GM23338 (cell line): ENCODE measurements around the gene SLC29A2. TPM values are rescaled to one million over a fixed set of nuclear protein-coding genes. Genes with fewer than 3 reads are reported as not detected.
A peak's percentile ranks its signal among the peaks of the same experiment; 100 is the strongest.

Experiments used
- ATAC-seq: fragments of 200-7000 bp; cut with Tn5 transposase; 3 replicates; pipeline ENCODE4 v1.9.1; 2020
- DNase-seq: peaks from one replicate; pipeline ENCODE4 v3.0.0-alpha.2; 2015; ENCODE audit warnings: low spot score
- H2AFZ ChIP-seq: fragments of 200-600 bp; sonication (generic); 2 replicates; pipeline ENCODE4 v1.8.0; 2016; ENCODE audit warnings: antibody characterized with exemption, mild to moderate bottlenecking, moderate library complexity
- H3F3A ChIP-seq: fragments of 200-600 bp; sonication (generic); replicated peaks from 2 replicates; pipeline ENCODE4 v1.8.0; 2017; ENCODE audit warnings: antibody characterized with exemption, mixed run types, low read depth
- H3K27ac ChIP-seq: fragments of 200-600 bp; sonication (generic); 2 replicates; pipeline ENCODE4 v1.6.1; 2016; ENCODE audit warnings: low read depth
- H3K27me3 ChIP-seq: fragments of 200-600 bp; sonication (generic); 2 replicates; pipeline ENCODE4 v1.8.0; 2016; ENCODE audit warnings: mild to moderate bottlenecking, mixed run types, moderate library complexity; ENCODE audit not compliant: insufficient read depth
- H3K36me3 ChIP-seq: fragments of 200-600 bp; sonication (generic); 2 replicates; pipeline ENCODE4 v1.8.0; 2016; ENCODE audit warnings: mild to moderate bottlenecking; ENCODE audit not compliant: insufficient read depth
- H3K4me1 ChIP-seq: fragments of 200-600 bp; sonication (generic); 2 replicates; pipeline ENCODE4 v1.8.0; 2016; ENCODE audit warnings: mild to moderate bottlenecking, moderate library complexity; ENCODE audit not compliant: insufficient read depth
- H3K4me2 ChIP-seq: fragments of 200-600 bp; sonication (generic); 2 replicates; pipeline ENCODE4 v1.7.1; 2017; ENCODE audit warnings: mixed run types
- H3K4me3 ChIP-seq: fragments of 200-600 bp; sonication (generic); 2 replicates; pipeline ENCODE4 v1.6.1; 2016; ENCODE audit warnings: mixed run types
- H3K79me2 ChIP-seq: fragments of 200-600 bp; sonication (generic); replicated peaks from 2 replicates; pipeline ENCODE4 v1.8.0; 2017; ENCODE audit warnings: mild to moderate bottlenecking; ENCODE audit not compliant: insufficient read depth
- H3K9me2 ChIP-seq: fragments of 200-600 bp; sonication (generic); 2 replicates; pipeline ENCODE4 v1.8.0; 2017; ENCODE audit not compliant: insufficient read depth
- H4K20me1 ChIP-seq: fragments of 200-600 bp; sonication (generic); replicated peaks from 2 replicates; pipeline ENCODE4 v1.8.0; 2017; ENCODE audit warnings: mild to moderate bottlenecking; ENCODE audit not compliant: insufficient read depth
- H3K27ac Mint-ChIP-seq: 2 replicates; pipeline ENCODE4 v1.8.0; 2020; ENCODE audit warnings: inconsistent platforms, mild to moderate bottlenecking, moderate library complexity, mixed read lengths
- H3K27me3 Mint-ChIP-seq: 3 replicates; pipeline ENCODE4 v1.8.0; 2022; ENCODE audit warnings: low read depth, mild to moderate bottlenecking, moderate library complexity, mixed read lengths, inconsistent platforms; ENCODE audit not compliant: insufficient read depth, poor library complexity
- H3K36me3 Mint-ChIP-seq: 3 replicates; pipeline ENCODE4 v1.8.0; 2021; ENCODE audit warnings: low read depth, mild to moderate bottlenecking, inconsistent platforms, moderate library complexity, mixed read lengths
- H3K4me1 Mint-ChIP-seq: 3 replicates; pipeline ENCODE4 v1.8.0; 2020; ENCODE audit warnings: mild to moderate bottlenecking, inconsistent platforms, mixed read lengths
- H3K4me3 Mint-ChIP-seq: 3 replicates; pipeline ENCODE4 v1.8.0; 2021; ENCODE audit warnings: moderate library complexity, mild to moderate bottlenecking, inconsistent platforms, mixed read lengths
- H3K9me3 Mint-ChIP-seq: 3 replicates; pipeline ENCODE4 v1.8.0; 2020; ENCODE audit warnings: moderate library complexity, mild to moderate bottlenecking, inconsistent platforms, mixed read lengths
- EZH2 ChIP-seq: fragments of 200-600 bp; sonication (generic); IDR thresholded peaks from one replicate; pipeline ENCODE4 v1.8.0; 2017; ENCODE audit warnings: antibody characterized with exemption, mild to moderate bottlenecking, low read depth; ENCODE audit not compliant: unreplicated experiment
- EZH2phosphoT487 ChIP-seq: fragments of 200-600 bp; sonication (generic); IDR thresholded peaks from one replicate; pipeline ENCODE4 v1.8.1; 2018; ENCODE audit warnings: antibody characterized with exemption; ENCODE audit not compliant: unreplicated experiment
- NANOG ChIP-seq: IDR thresholded peaks from 2 replicates; pipeline ENCODE4 v1.6.1; 2016; ENCODE audit warnings: antibody characterized with exemption, borderline replicate concordance
- POLR2AphosphoS5 ChIP-seq: IDR thresholded peaks from 2 replicates; pipeline ENCODE4 v1.6.1; 2016; ENCODE audit warnings: antibody characterized with exemption, low read depth
- STAT1 ChIP-seq: IDR thresholded peaks from one replicate; pipeline ENCODE4 v1.6.1; 2016; ENCODE audit warnings: antibody characterized with exemption; ENCODE audit not compliant: unreplicated experiment
- ZNF114 ChIP-seq: fragments of 250-450 bp; sonication (Bioruptor Pico); IDR thresholded peaks from 2 replicates; pipeline ENCODE4 v1.5.0; 2020; ENCODE audit warnings: mild to moderate bottlenecking, moderate library complexity
- ZNF331 ChIP-seq: fragments of 250-450 bp; sonication (Bioruptor Pico); IDR thresholded peaks from 2 replicates; pipeline ENCODE4 v1.5.0; 2020; ENCODE audit warnings: low read depth, mild to moderate bottlenecking, moderate library complexity
- polyA plus RNA-seq: library from polyadenylated mRNA; unstranded; fragments of >200 nt; fragmentation: Nextera tagmentation; extraction: Ambion mirVana; gene quantifications from 2 replicates; pipeline ENCODE4 v1.2.1, GENCODE V29; 2016
- total RNA-seq: library from RNA; depleted of rRNA; stranded (reverse); fragments of >200 nt; shearing (Covaris generic); gene quantifications from 2 replicates; pipeline ENCODE4 v1.2.3, GENCODE V29; 2014
- TF ChIP-seq, protein P1 (sequence below): IDR thresholded peaks from 2 replicates; pipeline ENCODE4 v1.6.1; 2016; ENCODE audit warnings: antibody characterized with exemption
- TF ChIP-seq, protein P2 (sequence below): IDR thresholded peaks from one replicate; pipeline ENCODE4 v1.6.1; 2018; ENCODE audit warnings: antibody characterized with exemption; ENCODE audit not compliant: unreplicated experiment

Gene SLC29A2
- total and polyA plus RNA-seq, 2 experiments from 2014 or later: 26.0 to 31.1 TPM

DNA sequence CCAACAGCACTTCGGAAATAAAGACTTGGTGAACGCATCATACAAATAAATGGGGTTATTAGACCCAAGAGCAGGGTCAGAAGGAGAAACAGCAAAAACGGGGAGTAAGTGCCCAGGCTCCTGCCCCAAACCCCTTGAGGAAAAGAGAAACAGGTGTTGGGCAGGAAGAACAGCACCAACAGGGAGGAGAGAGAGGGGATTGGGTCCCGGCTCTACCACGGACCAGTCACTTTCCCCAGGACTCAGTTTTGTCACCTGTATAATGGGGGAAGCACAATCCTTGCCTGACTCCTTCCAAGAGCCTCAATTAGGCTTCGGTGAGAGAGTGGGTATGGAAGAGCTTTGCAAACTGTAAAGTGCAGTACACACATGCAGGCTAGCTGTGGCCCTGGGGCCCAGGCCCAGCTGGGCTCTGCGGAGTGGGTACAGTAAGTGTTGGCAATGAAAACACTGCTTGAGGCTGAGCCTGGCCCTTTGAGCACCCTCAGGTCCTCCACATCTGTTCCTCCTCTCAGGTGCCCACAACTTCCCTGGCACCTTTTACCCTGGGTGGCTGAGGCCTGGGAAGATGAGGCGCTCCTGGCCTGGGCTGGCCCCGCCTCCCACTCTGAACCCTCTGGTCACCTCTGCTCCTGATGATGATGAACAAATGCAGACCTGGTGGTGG, 8.9 kb downstream of the SLC29A2 start:
- no peak overlapping the region; the same call in 2 of the 3 replicates for H3K4me3 Mint-ChIP-seq
- ATAC-seq (no peak), DNase-seq (no peak)
- peaks cover 48% of the 10 kb centered on the region for H3F3A ChIP-seq
- peaks cover 15% of the 10 kb centered on the region; the same call in 1 of the 2 replicates for H3K36me3 ChIP-seq
- H3K9me2 ChIP-seq: no peaks in the 10 kb centered on the region
- H4K20me1 ChIP-seq: peaks cover 17% of the 10 kb centered on the region
- peaks cover 29% of the 10 kb centered on the region for H3K27me3 Mint-ChIP-seq
- H3K4me2 ChIP-seq: no peak overlapping the region
- H3K27ac Mint-ChIP-seq: no peak overlapping the region
- H3K4me1 Mint-ChIP-seq: peaks cover 7% of the 10 kb centered on the region
- H3K9me3 Mint-ChIP-seq: no peaks in the 10 kb centered on the region; the same call in 2 of the 3 replicates
- H3K4me3 ChIP-seq: no peak overlapping the region
- no peaks in the 10 kb centered on the region for H3K27me3 ChIP-seq
- H3K27ac ChIP-seq: 0 out of 2 replicates have a peak overlapping the region, but pooled peaks have one; percentile 14
- H3K4me1 ChIP-seq: peaks cover 6% of the 10 kb centered on the region; the same call in 1 of the 2 replicates
- TF ChIP-seq, protein P1, sequence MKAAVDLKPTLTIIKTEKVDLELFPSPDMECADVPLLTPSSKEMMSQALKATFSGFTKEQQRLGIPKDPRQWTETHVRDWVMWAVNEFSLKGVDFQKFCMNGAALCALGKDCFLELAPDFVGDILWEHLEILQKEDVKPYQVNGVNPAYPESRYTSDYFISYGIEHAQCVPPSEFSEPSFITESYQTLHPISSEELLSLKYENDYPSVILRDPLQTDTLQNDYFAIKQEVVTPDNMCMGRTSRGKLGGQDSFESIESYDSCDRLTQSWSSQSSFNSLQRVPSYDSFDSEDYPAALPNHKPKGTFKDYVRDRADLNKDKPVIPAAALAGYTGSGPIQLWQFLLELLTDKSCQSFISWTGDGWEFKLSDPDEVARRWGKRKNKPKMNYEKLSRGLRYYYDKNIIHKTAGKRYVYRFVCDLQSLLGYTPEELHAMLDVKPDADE: no peak
- TF ChIP-seq ZNF331 (CRISPR knock-in tag): no peak
- TF ChIP-seq STAT1: no peak
- TF ChIP-seq, protein P2, sequence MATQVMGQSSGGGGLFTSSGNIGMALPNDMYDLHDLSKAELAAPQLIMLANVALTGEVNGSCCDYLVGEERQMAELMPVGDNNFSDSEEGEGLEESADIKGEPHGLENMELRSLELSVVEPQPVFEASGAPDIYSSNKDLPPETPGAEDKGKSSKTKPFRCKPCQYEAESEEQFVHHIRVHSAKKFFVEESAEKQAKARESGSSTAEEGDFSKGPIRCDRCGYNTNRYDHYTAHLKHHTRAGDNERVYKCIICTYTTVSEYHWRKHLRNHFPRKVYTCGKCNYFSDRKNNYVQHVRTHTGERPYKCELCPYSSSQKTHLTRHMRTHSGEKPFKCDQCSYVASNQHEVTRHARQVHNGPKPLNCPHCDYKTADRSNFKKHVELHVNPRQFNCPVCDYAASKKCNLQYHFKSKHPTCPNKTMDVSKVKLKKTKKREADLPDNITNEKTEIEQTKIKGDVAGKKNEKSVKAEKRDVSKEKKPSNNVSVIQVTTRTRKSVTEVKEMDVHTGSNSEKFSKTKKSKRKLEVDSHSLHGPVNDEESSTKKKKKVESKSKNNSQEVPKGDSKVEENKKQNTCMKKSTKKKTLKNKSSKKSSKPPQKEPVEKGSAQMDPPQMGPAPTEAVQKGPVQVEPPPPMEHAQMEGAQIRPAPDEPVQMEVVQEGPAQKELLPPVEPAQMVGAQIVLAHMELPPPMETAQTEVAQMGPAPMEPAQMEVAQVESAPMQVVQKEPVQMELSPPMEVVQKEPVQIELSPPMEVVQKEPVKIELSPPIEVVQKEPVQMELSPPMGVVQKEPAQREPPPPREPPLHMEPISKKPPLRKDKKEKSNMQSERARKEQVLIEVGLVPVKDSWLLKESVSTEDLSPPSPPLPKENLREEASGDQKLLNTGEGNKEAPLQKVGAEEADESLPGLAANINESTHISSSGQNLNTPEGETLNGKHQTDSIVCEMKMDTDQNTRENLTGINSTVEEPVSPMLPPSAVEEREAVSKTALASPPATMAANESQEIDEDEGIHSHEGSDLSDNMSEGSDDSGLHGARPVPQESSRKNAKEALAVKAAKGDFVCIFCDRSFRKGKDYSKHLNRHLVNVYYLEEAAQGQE: no peak
- TF ChIP-seq ZNF114: no peak
- TF ChIP-seq NANOG: no peak
- no peak for TF ChIP-seq EZH2
- peak; percentile 9 for TF ChIP-seq POLR2AphosphoS5
- no peak overlapping the region for H2AFZ ChIP-seq
- H3K79me2 ChIP-seq: no peaks in the 10 kb centered on the region
- peaks cover 61% of the 10 kb centered on the region for H3K36me3 Mint-ChIP-seq

DNA sequence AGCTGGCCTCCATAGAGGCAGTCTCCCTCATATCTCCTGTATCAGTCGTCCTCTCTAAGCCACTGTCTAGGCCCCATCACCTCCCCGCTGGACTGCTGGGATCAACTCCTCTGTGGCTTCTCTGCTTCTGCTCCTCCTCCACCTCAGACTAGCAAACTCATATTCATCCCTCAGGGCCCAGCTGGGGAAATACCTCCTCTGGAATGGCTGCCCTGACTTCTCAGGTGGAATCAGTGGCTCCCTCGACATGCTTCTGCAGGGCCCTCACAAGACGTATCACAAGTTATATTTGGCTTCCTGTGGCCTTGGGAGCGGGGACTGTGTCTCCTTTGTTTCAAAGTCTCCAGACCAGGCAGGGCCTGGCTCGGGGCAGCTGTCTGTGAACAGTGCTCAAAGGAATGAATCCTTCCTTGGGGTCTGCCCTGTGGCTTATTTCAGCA, 10.0 kb downstream of the SLC29A2 start:
- H3K4me2 ChIP-seq: no peak overlapping the region
- H3K79me2 ChIP-seq: no peaks in the 10 kb centered on the region
- H3K27me3 Mint-ChIP-seq: peaks cover 27% of the 10 kb centered on the region
- H3K4me3 Mint-ChIP-seq: no peak overlapping the region
- H3F3A ChIP-seq: peaks cover 41% of the 10 kb centered on the region; the same call in 1 of the 2 replicates
- H4K20me1 ChIP-seq: peaks cover 8% of the 10 kb centered on the region
- H3K27me3 ChIP-seq: no peaks in the 10 kb centered on the region
- H3K36me3 Mint-ChIP-seq: peaks cover 50% of the 10 kb centered on the region
- H3K4me3 ChIP-seq: no peak overlapping the region
- TF ChIP-seq EZH2phosphoT487 (no peak), POLR2AphosphoS5 (peak; percentile 57; the same call in 1 of the 2 replicates)
- H3K27ac ChIP-seq: peak overlapping the region; percentile 74
- DNase-seq (no peak), ATAC-seq (no peak)
- H3K27ac Mint-ChIP-seq: no peak overlapping the region
- H3K9me2 ChIP-seq: no peaks in the 10 kb centered on the region
- H3K4me1 ChIP-seq: peaks cover 6% of the 10 kb centered on the region; the same call in 1 of the 2 replicates
- H3K36me3 ChIP-seq: peaks cover 8% of the 10 kb centered on the region; the same call in 1 of the 2 replicates
- peaks cover 7% of the 10 kb centered on the region for H3K4me1 Mint-ChIP-seq
- H2AFZ ChIP-seq: no peak overlapping the region
- H3K9me3 Mint-ChIP-seq: no peaks in the 10 kb centered on the region; the same call in 2 of the 3 replicates
